HepG2 (cell line): ENCODE results near the gene DNAJC30.

Experiments used
- ATF4 ChIP-seq, 2 experiments: fragments of 450-650 bp in 1 of 2; sonication (generic) in 1 of 2; formaldehyde crosslinking; IDR thresholded peaks; 2 replicates each; pipeline versions ENCODE4 v1.5.0 to v1.8.0; 2020 to 2022; ENCODE audit warnings: mild to moderate bottlenecking in 1 of 2, missing genetic modification reagents in 1 of 2
- ATF7-NPFF ChIP-seq: sonication (generic); formaldehyde crosslinking; IDR thresholded peaks from 2 replicates; pipeline ENCODE4 v1.8.1; 2023; ENCODE audit warnings: mild to moderate bottlenecking, low read depth, missing genetic modification reagents, moderate library complexity
- EZH2 ChIP-seq: conservative IDR thresholded peaks from 2 replicates; pipeline ENCODE4 v1.6.1; 2012; ENCODE audit warnings: mild to moderate bottlenecking, low read depth, low read length, moderate library complexity
- KDM1A ChIP-seq: IDR thresholded peaks from 2 replicates; pipeline ENCODE4 v1.6.1; 2016; ENCODE audit warnings: missing compliant biosample characterization
- KLF9 ChIP-seq: IDR thresholded peaks from 2 replicates; pipeline ENCODE4 v1.6.1; 2016; ENCODE audit warnings: low read depth
- MXI1 ChIP-seq: IDR thresholded peaks from 3 replicates; pipeline ENCODE4 v1.6.1; 2012; ENCODE audit warnings: low read depth, low read length, inconsistent platforms, borderline replicate concordance
- ZFY ChIP-seq: sonication (generic); formaldehyde crosslinking; IDR thresholded peaks from 2 replicates; pipeline ENCODE4 v1.4.0; 2020; ENCODE audit warnings: missing genetic modification reagents
- ZNF264 ChIP-seq: sonication (generic); formaldehyde crosslinking; IDR thresholded peaks from 2 replicates; pipeline ENCODE4 v1.4.0; 2020; ENCODE audit warnings: missing genetic modification reagents

DNA sequence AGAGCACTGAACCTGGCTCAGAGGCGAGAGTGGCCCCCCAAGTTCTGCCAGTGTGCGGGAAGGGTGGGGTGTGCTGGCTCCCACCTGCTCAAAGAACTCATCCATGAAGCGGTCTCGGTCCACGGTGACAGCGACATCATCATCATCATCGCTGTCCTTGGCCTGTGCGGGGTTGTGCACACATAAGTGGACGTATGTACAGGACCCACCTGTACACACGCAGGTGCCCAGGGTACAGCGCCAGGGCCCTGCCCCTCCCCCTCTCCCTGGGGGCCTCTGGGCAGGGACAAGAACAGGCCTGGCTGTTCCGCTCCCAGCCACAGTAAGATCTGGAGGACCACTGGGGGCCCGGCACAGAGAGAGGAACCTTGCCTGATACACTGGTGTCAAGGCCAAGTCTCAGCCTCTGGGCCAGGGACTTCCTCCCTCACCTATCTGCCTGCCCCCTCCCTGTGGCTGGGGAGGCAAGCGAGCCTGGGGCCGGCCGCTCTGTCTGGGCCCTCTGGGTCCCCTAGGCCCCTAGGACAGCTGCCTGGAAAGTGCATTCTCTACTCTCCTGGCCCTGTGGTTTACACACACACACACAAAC is 25.8 kb upstream of the DNAJC30 start:
- no peak for TF ChIP-seq KDM1A (CRISPR knock-in tag)
- no peak for TF ChIP-seq ATF4 (CRISPR knock-in tag; IDR thresholded peaks at IDR 0.05)
- TF ChIP-seq ATF7-NPFF (CRISPR knock-in tag), result no peak
- no peak for TF ChIP-seq ZFY
- no peak for TF ChIP-seq MXI1
- TF ChIP-seq ZNF264, result no peak
- no peak for TF ChIP-seq EZH2
- TF ChIP-seq KLF9 (CRISPR knock-in tag), result no peak
